Liver (tissue), 9 donors: ENCODE measurements around the gene SLC17A7. TPM values are rescaled to one million over a fixed set of nuclear protein-coding genes. Genes with fewer than 3 reads are reported as not detected.
"Not testable (repeated sequence)": the region's sequence is repeated elsewhere in the genome, so short reads cannot be mapped to it uniquely, and the experiment has no call there.

Source experiments
- DNase-seq: peaks from one replicate; pipeline ENCODE4 v3.0.0-alpha.2; 2017; ENCODE audit warnings: low spot score
- H3K27ac ChIP-seq, 2 donors: one replicate each; pipeline ENCODE4 v1.7.0; 2013; ENCODE audit warnings: inconsistent platforms in 2 of 2, low read length in 2 of 2, control low read depth in 1 of 2, low read depth in 1 of 2, mild to moderate bottlenecking in 1 of 2
- H3K27me3 ChIP-seq, 4 donors: one replicate each; pipeline versions ENCODE4 v1.6.1 to v1.7.0; 2013; ENCODE audit warnings: low read length in 3 of 4, inconsistent platforms in 1 of 4, mild to moderate bottlenecking in 1 of 4, moderate library complexity in 1 of 4; ENCODE audit not compliant: control insufficient read depth in 4 of 4, insufficient read depth in 4 of 4
- H3K36me3 ChIP-seq, 4 donors: one replicate each; pipeline versions ENCODE4 v1.6.1 to v1.7.0; 2013; ENCODE audit warnings: low read length in 3 of 4, mild to moderate bottlenecking in 3 of 4, low read depth in 1 of 4, moderate library complexity in 1 of 4; ENCODE audit not compliant: control insufficient read depth in 4 of 4, insufficient read depth in 3 of 4
- H3K4me1 ChIP-seq, 4 donors: one replicate each; pipeline versions ENCODE4 v1.6.1 to v1.7.0; 2013; ENCODE audit warnings: low read length in 3 of 4, mild to moderate bottlenecking in 3 of 4, moderate library complexity in 1 of 4; ENCODE audit not compliant: control insufficient read depth in 4 of 4, insufficient read depth in 4 of 4
- H3K4me3 ChIP-seq, 3 donors: one replicate each; pipeline versions ENCODE4 v1.6.1 to v1.7.0; 2013; ENCODE audit warnings: low read length in 3 of 3, control low read depth in 1 of 3, low read depth in 1 of 3, mild to moderate bottlenecking in 1 of 3
- H3K9ac ChIP-seq, 2 donors: one replicate each; pipeline ENCODE4 v1.7.0; 2013; ENCODE audit warnings: low read length in 2 of 2, mild to moderate bottlenecking in 2 of 2, moderate library complexity in 2 of 2, control low read depth in 1 of 2, low read depth in 1 of 2
- H3K9me3 ChIP-seq, 4 donors: one replicate each; pipeline versions ENCODE4 v1.6.1 to v1.7.0; 2013; ENCODE audit warnings: low read length in 3 of 4; ENCODE audit not compliant: control insufficient read depth in 4 of 4
- FOXA1 ChIP-seq: IDR thresholded peaks from 2 replicates; pipeline ENCODE4 v1.6.1; 2016; ENCODE audit warnings: antibody characterized with exemption
- FOXA2 ChIP-seq: IDR thresholded peaks from 2 replicates; pipeline ENCODE4 v1.6.1; 2016; ENCODE audit warnings: antibody characterized with exemption
- GABPA ChIP-seq, 2 donors: IDR thresholded peaks in 1 of 2; conservative IDR thresholded peaks in 1 of 2; 2 replicates each; pipeline ENCODE4 v1.6.1; 2016; ENCODE audit warnings: antibody characterized with exemption in 2 of 2, mild to moderate bottlenecking in 1 of 2, moderate library complexity in 1 of 2
- HNF4A ChIP-seq, 2 donors: conservative IDR thresholded peaks; 2 replicates each; pipeline ENCODE4 v1.6.1; 2016; ENCODE audit warnings: antibody characterized with exemption in 2 of 2, mild to moderate bottlenecking in 2 of 2
- NR2F2 ChIP-seq: IDR thresholded peaks from 2 replicates; pipeline ENCODE4 v1.6.1; 2016; ENCODE audit warnings: antibody characterized with exemption
- RAD21 ChIP-seq, 2 donors: IDR thresholded peaks; 2 replicates each; pipeline ENCODE4 v1.6.1; 2016; ENCODE audit warnings: antibody characterized with exemption in 2 of 2, mild to moderate bottlenecking in 2 of 2
- SP1 ChIP-seq: IDR thresholded peaks from 2 replicates; pipeline ENCODE4 v1.6.1; 2018; ENCODE audit warnings: antibody characterized with exemption, mild to moderate bottlenecking
- TAF1 ChIP-seq: conservative IDR thresholded peaks from 2 replicates; pipeline ENCODE4 v1.6.1; 2016; ENCODE audit warnings: antibody characterized with exemption, mild to moderate bottlenecking
- YY1 ChIP-seq: IDR thresholded peaks from 2 replicates; pipeline ENCODE4 v1.6.1; 2016; ENCODE audit warnings: antibody characterized with exemption, mild to moderate bottlenecking
- WGBS: extraction: QIAGEN DNeasy Blood & Tissue Kit; methylation state at CpG from one replicate; pipeline ENCODE4 v1.1.7; 2013; 5-methylcytosine and 5-hydroxymethylcytosine counted together
- polyA plus RNA-seq, 2 donors: library from polyadenylated mRNA; stranded (reverse) in 1 of 2; unstranded in 1 of 2; fragments of 200-250 nt in 1 of 2; fragments of >200 nt in 1 of 2; fragmentation: Nextera tagmentation in 1 of 2; extraction: Ambion mirVana in 1 of 2; gene quantifications; one replicate each; pipeline versions ENCODE4 v1.2.1 to v1.2.3, GENCODE V29; 2013 to 2015
- total RNA-seq, 2 donors: library from RNA; depleted of rRNA; stranded (reverse); fragments of >200 nt; gene quantifications; one replicate each; pipeline ENCODE4 v1.2.3, GENCODE V29; 2014
- TF ChIP-seq, protein P1 (sequence below): fragments of 150-350 bp; IDR thresholded peaks from 2 replicates; pipeline ENCODE4 v1.5.1; 2017; ENCODE audit warnings: improper control_type of control experiment, low read depth, low read length; ENCODE audit not compliant: missing input control
- TF ChIP-seq, protein P2 (sequence below): IDR thresholded peaks from 2 replicates; pipeline ENCODE4 v1.6.1; 2016; ENCODE audit warnings: antibody characterized with exemption
- TF ChIP-seq, protein P3 (sequence below): IDR thresholded peaks from 2 replicates; pipeline ENCODE4 v1.6.1; 2016; ENCODE audit warnings: antibody characterized with exemption
- TF ChIP-seq, protein P4 (sequence below): IDR thresholded peaks from 2 replicates; pipeline ENCODE4 v1.6.1; 2016; ENCODE audit warnings: antibody characterized with exemption
- donor health status: healthy.
- donor health status: healthy.
- donor health status: healthy.
- donor health status: healthy.
- donor health status: healthy.

The SLC17A7 gene
- total and polyA plus RNA-seq, 4 donors = 0.06 to 0.08 TPM; not detected in 2

DNA sequence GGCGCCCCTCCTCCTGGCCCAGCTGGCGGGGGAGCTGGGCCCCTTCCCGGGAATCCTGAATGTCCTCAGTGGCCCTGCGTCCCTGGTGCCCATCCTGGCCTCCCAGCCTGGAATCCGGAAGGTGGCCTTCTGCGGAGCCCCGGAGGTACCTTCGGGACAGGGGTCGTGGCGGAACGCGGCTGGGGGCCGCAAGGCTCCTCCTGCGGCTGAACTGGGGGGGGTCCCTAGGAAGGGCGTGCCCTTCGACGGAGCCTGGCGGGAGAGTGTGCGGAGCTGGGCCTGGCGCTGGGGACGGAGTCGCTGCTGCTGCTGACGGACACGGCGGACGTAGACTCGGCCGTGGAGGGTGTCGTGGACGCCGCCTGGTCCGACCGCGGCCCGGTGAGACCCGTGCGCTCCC lies 20.3 kb upstream of the SLC17A7 start:
- no peak for DNase-seq
- no peaks in the 10 kb centered on the region for H3K9me3 ChIP-seq
- no peaks in the 10 kb centered on the region for H3K4me1 ChIP-seq
- H3K4me3 ChIP-seq = no peak overlapping the region
- 97% methylated on average over 37 of the region's 37 CpGs for WGBS
- H3K27ac ChIP-seq = no peak overlapping the region
- H3K27me3 ChIP-seq = no peaks in the 10 kb centered on the region
- peaks cover 2 to 14% (median 4%) of the 10 kb centered on the region in 4 donors for H3K36me3 ChIP-seq
- H3K9ac ChIP-seq = no peak overlapping the region
- TF ChIP-seq FOXA2 (no peak), SP1 (no peak), NR2F2 (no peak), HNF4A (conservative IDR thresholded peaks at IDR 0.05) (no peak)
- TF ChIP-seq, protein P1, sequence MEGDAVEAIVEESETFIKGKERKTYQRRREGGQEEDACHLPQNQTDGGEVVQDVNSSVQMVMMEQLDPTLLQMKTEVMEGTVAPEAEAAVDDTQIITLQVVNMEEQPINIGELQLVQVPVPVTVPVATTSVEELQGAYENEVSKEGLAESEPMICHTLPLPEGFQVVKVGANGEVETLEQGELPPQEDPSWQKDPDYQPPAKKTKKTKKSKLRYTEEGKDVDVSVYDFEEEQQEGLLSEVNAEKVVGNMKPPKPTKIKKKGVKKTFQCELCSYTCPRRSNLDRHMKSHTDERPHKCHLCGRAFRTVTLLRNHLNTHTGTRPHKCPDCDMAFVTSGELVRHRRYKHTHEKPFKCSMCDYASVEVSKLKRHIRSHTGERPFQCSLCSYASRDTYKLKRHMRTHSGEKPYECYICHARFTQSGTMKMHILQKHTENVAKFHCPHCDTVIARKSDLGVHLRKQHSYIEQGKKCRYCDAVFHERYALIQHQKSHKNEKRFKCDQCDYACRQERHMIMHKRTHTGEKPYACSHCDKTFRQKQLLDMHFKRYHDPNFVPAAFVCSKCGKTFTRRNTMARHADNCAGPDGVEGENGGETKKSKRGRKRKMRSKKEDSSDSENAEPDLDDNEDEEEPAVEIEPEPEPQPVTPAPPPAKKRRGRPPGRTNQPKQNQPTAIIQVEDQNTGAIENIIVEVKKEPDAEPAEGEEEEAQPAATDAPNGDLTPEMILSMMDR = no peak
- TF ChIP-seq, protein P2, sequence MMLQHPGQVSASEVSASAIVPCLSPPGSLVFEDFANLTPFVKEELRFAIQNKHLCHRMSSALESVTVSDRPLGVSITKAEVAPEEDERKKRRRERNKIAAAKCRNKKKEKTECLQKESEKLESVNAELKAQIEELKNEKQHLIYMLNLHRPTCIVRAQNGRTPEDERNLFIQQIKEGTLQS = no peak

DNA sequence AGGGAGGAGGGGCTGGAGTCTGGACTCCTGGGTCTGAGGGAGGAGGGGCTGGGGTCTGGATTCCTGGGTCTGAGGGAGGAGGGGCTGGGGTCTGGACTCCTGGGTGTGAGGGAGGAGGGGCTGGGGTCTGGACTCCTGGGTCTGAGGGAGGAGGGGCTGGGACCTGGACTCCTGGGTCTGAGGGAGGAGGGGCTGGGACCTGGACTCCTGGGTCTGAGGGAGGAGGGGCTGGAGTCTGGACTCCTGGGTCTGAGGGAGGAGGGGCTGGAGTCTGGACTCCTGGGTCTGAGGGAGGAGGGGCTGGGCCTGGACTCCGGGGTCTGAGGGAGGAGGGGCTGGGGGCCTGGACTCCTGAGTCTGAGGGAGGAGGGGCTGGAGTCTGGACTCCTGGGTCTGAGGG lies 19.8 kb upstream of the SLC17A7 start:
- not testable (repeated sequence) for H3K9ac ChIP-seq, H3K27ac ChIP-seq, H3K4me3 ChIP-seq, DNase-seq, H3K27me3 ChIP-seq, H3K9me3 ChIP-seq, H3K4me1 ChIP-seq
- WGBS = 96% methylated on average over 1 of the region's 1 CpG
- peaks cover 2 to 14% (median 4%) of the 10 kb centered on the region in 4 donors for H3K36me3 ChIP-seq

DNA sequence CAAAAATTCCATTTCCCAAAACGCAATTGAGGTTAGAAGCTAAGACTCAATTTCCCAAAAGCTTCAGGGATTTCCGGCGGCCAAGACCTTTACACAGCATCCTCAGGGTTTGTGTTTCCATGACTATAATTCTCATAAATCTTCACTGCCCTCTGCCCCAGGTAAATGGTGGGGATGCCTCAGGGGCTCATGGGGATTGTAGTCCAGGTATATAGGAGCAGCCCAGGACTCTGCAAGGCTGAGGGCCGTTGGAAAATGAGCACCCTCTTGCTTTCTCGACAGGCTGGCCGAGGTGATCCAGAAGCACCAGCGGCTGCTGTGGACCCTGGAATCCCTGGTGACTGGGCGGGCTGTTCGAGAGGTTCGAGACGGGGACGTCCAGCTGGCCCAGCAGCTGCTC lies 18.1 kb upstream of the SLC17A7 start:
- Histone ChIP-seq H3K4me3 (no peak overlapping the region), H3K27me3 (no peaks in the 10 kb centered on the region), H3K9ac (no peak overlapping the region), H3K27ac (no peak overlapping the region), H3K4me1 (no peaks in the 10 kb centered on the region), H3K9me3 (no peaks in the 10 kb centered on the region), H3K36me3 (peaks cover under 1 to 3% (median 2%) of the 10 kb centered on the region in 4 donors)
- 96% methylated on average over 12 of the region's 12 CpGs for WGBS
- DNase-seq = no peak
- no peak for TF ChIP-seq RAD21 (IDR thresholded peaks at IDR 0.05)
- TF ChIP-seq, protein P2 = no peak
- TF ChIP-seq FOXA1 = no peak

DNA sequence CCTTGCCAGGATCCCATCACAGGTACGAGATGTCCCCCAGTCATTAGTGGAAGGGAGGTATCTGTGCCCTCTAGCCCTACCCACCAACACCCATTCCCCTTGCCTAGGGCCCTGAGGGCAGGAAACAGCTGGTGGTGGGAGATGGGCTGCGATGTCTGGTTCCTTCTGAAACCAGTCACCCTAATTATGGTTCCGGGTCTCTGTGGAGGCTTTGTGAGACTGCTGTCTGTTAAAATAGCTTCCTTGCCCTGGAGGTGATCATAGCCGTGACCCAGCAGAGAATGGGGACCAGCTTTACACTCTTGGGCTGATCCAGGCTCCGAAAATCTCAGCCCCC lies 17.2 kb upstream of the SLC17A7 start:
- Histone ChIP-seq H3K9me3 (no peaks in the 10 kb centered on the region), H3K27me3 (no peaks in the 10 kb centered on the region), H3K4me3 (no peak overlapping the region), H3K9ac (no peak overlapping the region), H3K36me3 (peaks cover 0 to 3% (median 1%) of the 10 kb centered on the region in 4 donors), H3K4me1 (peaks cover 0 to 6% (median 3%) of the 10 kb centered on the region in 4 donors), H3K27ac (no peak overlapping the region)
- no peak for DNase-seq
- WGBS = 92% methylated on average over 5 of the region's 5 CpGs
- TF ChIP-seq, protein P3, sequence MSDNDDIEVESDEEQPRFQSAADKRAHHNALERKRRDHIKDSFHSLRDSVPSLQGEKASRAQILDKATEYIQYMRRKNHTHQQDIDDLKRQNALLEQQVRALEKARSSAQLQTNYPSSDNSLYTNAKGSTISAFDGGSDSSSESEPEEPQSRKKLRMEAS = no peak
- TF ChIP-seq RAD21 (IDR thresholded peaks at IDR 0.05) = no peak
- no peak for TF ChIP-seq YY1
- TF ChIP-seq FOXA2 = no peak
- no peak for TF ChIP-seq TAF1
- TF ChIP-seq, protein P4, sequence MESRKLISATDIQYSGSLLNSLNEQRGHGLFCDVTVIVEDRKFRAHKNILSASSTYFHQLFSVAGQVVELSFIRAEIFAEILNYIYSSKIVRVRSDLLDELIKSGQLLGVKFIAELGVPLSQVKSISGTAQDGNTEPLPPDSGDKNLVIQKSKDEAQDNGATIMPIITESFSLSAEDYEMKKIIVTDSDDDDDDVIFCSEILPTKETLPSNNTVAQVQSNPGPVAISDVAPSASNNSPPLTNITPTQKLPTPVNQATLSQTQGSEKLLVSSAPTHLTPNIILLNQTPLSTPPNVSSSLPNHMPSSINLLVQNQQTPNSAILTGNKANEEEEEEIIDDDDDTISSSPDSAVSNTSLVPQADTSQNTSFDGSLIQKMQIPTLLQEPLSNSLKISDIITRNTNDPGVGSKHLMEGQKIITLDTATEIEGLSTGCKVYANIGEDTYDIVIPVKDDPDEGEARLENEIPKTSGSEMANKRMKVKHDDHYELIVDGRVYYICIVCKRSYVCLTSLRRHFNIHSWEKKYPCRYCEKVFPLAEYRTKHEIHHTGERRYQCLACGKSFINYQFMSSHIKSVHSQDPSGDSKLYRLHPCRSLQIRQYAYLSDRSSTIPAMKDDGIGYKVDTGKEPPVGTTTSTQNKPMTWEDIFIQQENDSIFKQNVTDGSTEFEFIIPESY = no peak
- TF ChIP-seq GABPA (IDR thresholded peaks at IDR 0.05 in 1 of 2, conservative IDR thresholded peaks at IDR 0.05 in 1 of 2) = no peak
- TF ChIP-seq, protein P2 = no peak
- TF ChIP-seq, protein P1 = no peak
- TF ChIP-seq NR2F2 = no peak
- TF ChIP-seq SP1 = no peak
